ENCODE results near the gene RHCE.

GRCh38 chr1:25468033-25468432 lies 47.4 kb upstream of the RHCE start:
- TF ChIP-seq, protein P1, sequence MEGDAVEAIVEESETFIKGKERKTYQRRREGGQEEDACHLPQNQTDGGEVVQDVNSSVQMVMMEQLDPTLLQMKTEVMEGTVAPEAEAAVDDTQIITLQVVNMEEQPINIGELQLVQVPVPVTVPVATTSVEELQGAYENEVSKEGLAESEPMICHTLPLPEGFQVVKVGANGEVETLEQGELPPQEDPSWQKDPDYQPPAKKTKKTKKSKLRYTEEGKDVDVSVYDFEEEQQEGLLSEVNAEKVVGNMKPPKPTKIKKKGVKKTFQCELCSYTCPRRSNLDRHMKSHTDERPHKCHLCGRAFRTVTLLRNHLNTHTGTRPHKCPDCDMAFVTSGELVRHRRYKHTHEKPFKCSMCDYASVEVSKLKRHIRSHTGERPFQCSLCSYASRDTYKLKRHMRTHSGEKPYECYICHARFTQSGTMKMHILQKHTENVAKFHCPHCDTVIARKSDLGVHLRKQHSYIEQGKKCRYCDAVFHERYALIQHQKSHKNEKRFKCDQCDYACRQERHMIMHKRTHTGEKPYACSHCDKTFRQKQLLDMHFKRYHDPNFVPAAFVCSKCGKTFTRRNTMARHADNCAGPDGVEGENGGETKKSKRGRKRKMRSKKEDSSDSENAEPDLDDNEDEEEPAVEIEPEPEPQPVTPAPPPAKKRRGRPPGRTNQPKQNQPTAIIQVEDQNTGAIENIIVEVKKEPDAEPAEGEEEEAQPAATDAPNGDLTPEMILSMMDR (IDR thresholded peaks at IDR 0.05; ENCODE audit: insufficient read depth, low read length, poor library complexity, severe bottlenecking) = no peak
- TF ChIP-seq EZH2phosphoT487 (conservative IDR thresholded peaks at IDR 0.05; ENCODE audit: low read length) = no peak
